Upper lobe of right lung (tissue), 1 donor: ENCODE measurements around the gene PMAIP1. TPM values are rescaled to one million over a fixed set of nuclear protein-coding genes. Genes with fewer than 3 reads are reported as not detected.

Experiments
- ATAC-seq: fragments of 200-7000 bp; cut with Tn5 transposase; one replicate; pipeline ENCODE4 v1.9.1; 2020; ENCODE audit warnings: mild to moderate bottlenecking, moderate library complexity
- DNase-seq: peaks from one replicate; pipeline ENCODE4 v3.0.0-alpha.2; 2020
- H3K27ac ChIP-seq: fragments of 200-600 bp; one replicate; pipeline ENCODE4 v1.8.0; 2022
- H3K27me3 ChIP-seq: fragments of 200-600 bp; one replicate; pipeline ENCODE4 v1.8.0; 2022; ENCODE audit warnings: mild to moderate bottlenecking
- H3K36me3 ChIP-seq: fragments of 200-600 bp; one replicate; pipeline ENCODE4 v1.8.0; 2022
- H3K4me1 ChIP-seq: fragments of 200-600 bp; one replicate; pipeline ENCODE4 v1.8.0; 2022
- H3K4me3 ChIP-seq: fragments of 200-600 bp; one replicate; pipeline ENCODE4 v1.8.0; 2022; ENCODE audit warnings: mild to moderate bottlenecking
- H3K9me3 ChIP-seq: fragments of 200-600 bp; one replicate; pipeline ENCODE4 v1.8.0; 2022
- CTCF ChIP-seq: fragments of 200-600 bp; IDR thresholded peaks from one replicate; pipeline ENCODE4 v1.8.0; 2022; ENCODE audit warnings: antibody characterized with exemption
- intact Hi-C: fragments of 100-400 bp; cut with DNase I; formaldehyde crosslinking; loops from one replicate; pipeline ENCODE4 v1.11.0; 2022
- total RNA-seq: library from RNA; stranded (reverse); fragmentation: NEBNext Ultra II Directional; extraction: Animal tissue kit (Norgen Biotek cat#: 25700); gene quantifications from one replicate; pipeline ENCODE4 v1.2.1, GENCODE V29; 2021
- donor health status: DM: no; HTN: yes; CAD: no; lungs with severe emphysema.

PMAIP1 gene
- total RNA-seq, 1 donor from 2014 or later = 3.1 TPM

GRCh38 chr18:59897321-59897954 is 2.4 kb upstream of the PMAIP1 start:
- DNase-seq = no peak
- no peaks in the 10 kb centered on the region for H3K4me1 ChIP-seq
- no peaks in the 10 kb centered on the region for H3K36me3 ChIP-seq
- no peaks in the 10 kb centered on the region for H3K9me3 ChIP-seq
- no peak for ATAC-seq
- intact Hi-C loops = no loop called here
- no peak overlapping the region for H3K27ac ChIP-seq
- no peak overlapping the region for H3K4me3 ChIP-seq
- no peak for TF ChIP-seq CTCF
- H3K27me3 ChIP-seq = peaks cover 4% of the 10 kb centered on the region

- ATAC-seq = no peak
- H3K36me3 ChIP-seq = no peaks in the 10 kb centered on the region
- intact Hi-C loops = no loop called here
These were observed 1.7 kb upstream of the PMAIP1 start for GRCh38 chr18:59898093-59898492.

GRCh38 chr18:59898609-59899297 is 1.0 kb upstream of the PMAIP1 start:
- intact Hi-C loops = no loop called here
- peak overlapping the region; percentile 77 for H3K4me3 ChIP-seq
- H3K9me3 ChIP-seq = no peaks in the 10 kb centered on the region
- no peaks in the 10 kb centered on the region for H3K4me1 ChIP-seq
- ATAC-seq (peak; percentile 1), DNase-seq (no peak)
- no peak for TF ChIP-seq CTCF
- peak overlapping the region; percentile 82 for H3K27ac ChIP-seq
- H3K27me3 ChIP-seq = peaks cover 4% of the 10 kb centered on the region
- H3K36me3 ChIP-seq = no peaks in the 10 kb centered on the region

More at GRCh38 chr18:59898093-59898492, 1.7 kb upstream of the PMAIP1 start:
- Histone ChIP-seq H3K4me1 (no peaks in the 10 kb centered on the region), H3K9me3 (no peaks in the 10 kb centered on the region), H3K27ac (no peak overlapping the region), H3K4me3 (no peak overlapping the region), H3K27me3 (peaks cover 4% of the 10 kb centered on the region)
- TF ChIP-seq CTCF = no peak
- DNase-seq = no peak

GRCh38 chr18:59900222-59901128 is 679 bp downstream of the PMAIP1 start:
- peak; percentile 77 for DNase-seq
- TF ChIP-seq CTCF = no peak
- Histone ChIP-seq H3K4me3 (peak overlapping the region; percentile 77), H3K9me3 (no peaks in the 10 kb centered on the region), H3K4me1 (no peaks in the 10 kb centered on the region), H3K27ac (peak overlapping the region; percentile 82), H3K36me3 (no peaks in the 10 kb centered on the region), H3K27me3 (peaks cover 4% of the 10 kb centered on the region)
- peak; percentile 50 for ATAC-seq
- intact Hi-C loops = no loop called here

GRCh38 chr18:59902131-59902992 is 2.6 kb downstream of the PMAIP1 start:
- Histone ChIP-seq H3K4me3 (no peak overlapping the region), H3K36me3 (no peaks in the 10 kb centered on the region), H3K4me1 (no peaks in the 10 kb centered on the region), H3K27ac (no peak overlapping the region), H3K27me3 (peaks cover 4% of the 10 kb centered on the region), H3K9me3 (no peaks in the 10 kb centered on the region)
- TF ChIP-seq CTCF = no peak
- intact Hi-C loops = no loop called here
- DNase-seq = no peak
- no peak for ATAC-seq
